Naive thymus-derived CD8-positive, alpha-beta T cell (primary cell): ENCODE results near the gene ALKAL2. TPM values are rescaled to one million over a fixed set of nuclear protein-coding genes. Genes with fewer than 3 reads are reported as not detected.

Experiments
- ATAC-seq, 2 donors: fragments of 150-1000 bp; cut with Tn5 transposase in 1 of 2; sonication (Bioruptor Pico), chemical (Tn5 transposase) in 1 of 2; 1 replicate in 1 of 2; 2 replicates in 1 of 2; pipeline ENCODE4 v1.10.0; 2021; ENCODE audit warnings: mild to moderate bottlenecking in 2 of 2, moderate library complexity in 2 of 2
- POLR2A ChIA-PET: fragments of 350-600 bp; sonication (Branson Sonifier 250); formaldehyde crosslinking; loops from one replicate; lab custom pipeline; 2021; ENCODE audit warnings: antibody characterized with exemption; lab: Charles Lee
- DNase-seq, 10 donors: peaks; one replicate each; pipeline versions ENCODE4 v3.0.0 to v3.0.0-alpha.2; 2020 to 2022
- H3K27ac Mint-ChIP-seq, 10 donors: one replicate each; pipeline ENCODE4 v1.8.0; 2020 to 2022; ENCODE audit warnings: mild to moderate bottlenecking in 10 of 10, mixed read lengths in 10 of 10, moderate library complexity in 4 of 10, inconsistent platforms in 1 of 10
- H3K27me3 Mint-ChIP-seq, 5 donors: one replicate each; pipeline ENCODE4 v1.8.0; 2021 to 2022; ENCODE audit warnings: mixed read lengths in 5 of 5
- H3K36me3 Mint-ChIP-seq, 3 donors: one replicate each; pipeline ENCODE4 v1.8.0; 2020 to 2022; ENCODE audit warnings: mixed read lengths in 3 of 3, mild to moderate bottlenecking in 2 of 3, inconsistent platforms in 1 of 3
- H3K4me1 Mint-ChIP-seq, 4 donors: one replicate each; pipeline ENCODE4 v1.8.0; 2021 to 2022; ENCODE audit warnings: mixed read lengths in 4 of 4
- H3K4me3 Mint-ChIP-seq, 10 donors: one replicate each; pipeline ENCODE4 v1.8.0; 2020 to 2022; ENCODE audit warnings: mild to moderate bottlenecking in 10 of 10, mixed read lengths in 10 of 10, moderate library complexity in 6 of 10, inconsistent platforms in 1 of 10
- H3K9me3 Mint-ChIP-seq, 9 donors: one replicate each; pipeline ENCODE4 v1.8.0; 2020 to 2022; ENCODE audit warnings: mixed read lengths in 9 of 9, mild to moderate bottlenecking in 3 of 9, inconsistent platforms in 1 of 9, moderate library complexity in 1 of 9
- polyA plus RNA-seq, 3 donors: library from polyadenylated mRNA; unstranded; fragments of 300-500 nt; fragmentation: Illumina TruSeq; gene quantifications; one replicate each; pipeline ENCODE4 v1.2.3, GENCODE V29; 2021
- total RNA-seq, 8 experiments: library from RNA in 2 of 8; stranded (reverse) in 2 of 8; gene quantifications; one replicate each; pipeline ENCODE4 v1.2.3 and lab custom pipeline; 2021 to 2026

ALKAL2 gene
- total and polyA plus RNA-seq, 5 experiments from 2014 or later, result 0.24 to 0.54 TPM; not detected in 3

DNA sequence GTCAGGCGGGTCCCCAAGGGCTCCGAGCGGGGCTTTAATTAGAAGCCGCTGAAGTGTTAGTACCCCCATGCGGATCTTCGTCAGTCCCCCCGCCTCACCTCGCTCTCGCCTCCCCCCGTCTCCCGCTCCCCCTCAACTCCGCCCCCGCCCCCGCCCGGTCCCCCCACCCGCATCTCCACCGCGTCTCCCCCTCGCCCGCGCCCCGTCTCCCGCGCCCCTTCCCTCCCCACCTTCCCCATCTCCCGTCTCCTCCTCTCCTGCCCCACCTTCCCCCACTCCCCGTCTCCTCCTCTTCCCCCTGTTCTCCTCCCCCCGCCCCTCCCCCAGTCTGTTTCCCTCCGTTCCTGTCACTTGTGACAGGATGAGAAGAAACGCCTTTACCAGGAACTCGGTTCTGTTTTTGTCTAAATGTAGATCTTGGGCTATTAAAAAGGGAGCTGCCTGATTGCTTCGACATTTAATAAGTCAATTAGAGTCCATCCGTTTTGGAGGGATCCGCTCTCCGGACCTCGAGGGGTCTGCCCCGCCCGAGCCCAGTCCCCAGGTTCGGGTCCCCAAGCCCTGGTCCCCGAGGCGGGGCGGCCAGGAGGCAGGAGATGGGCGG is 969 bp upstream of the ALKAL2 start:
- Mint-ChIP-seq H3K36me3 (no peaks in the 10 kb centered on the region), H3K27ac (no peak overlapping the region), H3K4me1 (peaks cover 0 to 16% (median 9%) of the 10 kb centered on the region in 4 donors), H3K27me3 (peaks cover 7 to 28% (median 9%) of the 10 kb centered on the region in 5 donors), H3K9me3 (no peaks in the 10 kb centered on the region), H3K4me3 (peak overlapping the region in 8 of 10 donors; percentile 39 to 80 (median 52))
- ATAC-seq (no peak), DNase-seq (no peak)
- POLR2A ChIA-PET, result interaction anchor here (1.5 kb wide), 1 partner anchor 113 kb away, joined by 3 read pairs; no protein-coding TSS in a partner anchor

- Mint-ChIP-seq H3K36me3 (peaks cover 0 to 5% (median 3%) of the 10 kb centered on the region in 3 donors), H3K4me1 (peaks cover 3 to 16% (median 9%) of the 10 kb centered on the region in 4 donors), H3K9me3 (no peaks in the 10 kb centered on the region), H3K27me3 (peaks cover 7 to 28% (median 9%) of the 10 kb centered on the region in 5 donors), H3K27ac (no peak overlapping the region), H3K4me3 (peak overlapping the region in 7 of 10 donors; percentile 41 to 72 (median 61))
- DNase-seq, result peak in 1 of 10 donors; percentile 18
- POLR2A ChIA-PET, result interaction anchor here (0.6 kb wide), 1 partner anchor 112 kb away, joined by 3 read pairs; no protein-coding TSS in a partner anchor
- peak; percentile 58 to 62 for ATAC-seq
Measured at GRCh38 chr2:287471-287885, 413 bp downstream of the ALKAL2 start.

- Mint-ChIP-seq H3K9me3 (no peaks in the 10 kb centered on the region), H3K36me3 (peaks cover 0 to 11% (median 3%) of the 10 kb centered on the region in 3 donors), H3K4me3 (peak overlapping the region; percentile 40 to 72 (median 58)), H3K4me1 (peaks cover 3 to 16% (median 9%) of the 10 kb centered on the region in 4 donors), H3K27ac (no peak overlapping the region), H3K27me3 (peaks cover 7 to 27% (median 9%) of the 10 kb centered on the region in 5 donors)
- ATAC-seq (no peak), DNase-seq (no peak)
- POLR2A ChIA-PET, result no interaction called here
Measured at GRCh38 chr2:286774-287392, 1.0 kb downstream of the ALKAL2 start.

- H3K4me3 Mint-ChIP-seq, result peak overlapping the region in 8 of 10 donors; percentile 7 to 68 (median 44)
- H3K27ac Mint-ChIP-seq, result peak overlapping the region in 1 of 10 donors; percentile 51
- no peak for DNase-seq
- peaks cover 7 to 24% (median 9%) of the 10 kb centered on the region in 5 donors for H3K27me3 Mint-ChIP-seq
- H3K4me1 Mint-ChIP-seq, result peaks cover 3 to 16% (median 9%) of the 10 kb centered on the region in 4 donors
- no peak for ATAC-seq
- H3K9me3 Mint-ChIP-seq, result no peaks in the 10 kb centered on the region
- POLR2A ChIA-PET, result interaction anchor here (0.6 kb wide), 1 partner anchor 794 kb away, joined by 3 read pairs; no protein-coding TSS in a partner anchor
- H3K36me3 Mint-ChIP-seq, result peaks cover 0 to 19% (median 3%) of the 10 kb centered on the region in 3 donors
Measured at GRCh38 chr2:286035-286434, 1.9 kb downstream of the ALKAL2 start.

- Mint-ChIP-seq H3K4me3 (peak overlapping the region in 7 of 10 donors; percentile 7 to 62 (median 43)), H3K4me1 (peaks cover 3 to 16% (median 9%) of the 10 kb centered on the region in 4 donors), H3K9me3 (no peaks in the 10 kb centered on the region), H3K36me3 (peaks cover 0 to 22% (median 3%) of the 10 kb centered on the region in 3 donors), H3K27me3 (peaks cover 7 to 20% (median 9%) of the 10 kb centered on the region in 5 donors), H3K27ac (no peak overlapping the region)
- POLR2A ChIA-PET, result interaction anchor here (0.6 to 1.1 kb wide), 2 partner anchors 19 to 794 kb away, joined by 3 read pairs; no protein-coding TSS in a partner anchor
- ATAC-seq, result no peak
- no peak for DNase-seq
Measured at GRCh38 chr2:285531-285930, 2.4 kb downstream of the ALKAL2 start.

DNA sequence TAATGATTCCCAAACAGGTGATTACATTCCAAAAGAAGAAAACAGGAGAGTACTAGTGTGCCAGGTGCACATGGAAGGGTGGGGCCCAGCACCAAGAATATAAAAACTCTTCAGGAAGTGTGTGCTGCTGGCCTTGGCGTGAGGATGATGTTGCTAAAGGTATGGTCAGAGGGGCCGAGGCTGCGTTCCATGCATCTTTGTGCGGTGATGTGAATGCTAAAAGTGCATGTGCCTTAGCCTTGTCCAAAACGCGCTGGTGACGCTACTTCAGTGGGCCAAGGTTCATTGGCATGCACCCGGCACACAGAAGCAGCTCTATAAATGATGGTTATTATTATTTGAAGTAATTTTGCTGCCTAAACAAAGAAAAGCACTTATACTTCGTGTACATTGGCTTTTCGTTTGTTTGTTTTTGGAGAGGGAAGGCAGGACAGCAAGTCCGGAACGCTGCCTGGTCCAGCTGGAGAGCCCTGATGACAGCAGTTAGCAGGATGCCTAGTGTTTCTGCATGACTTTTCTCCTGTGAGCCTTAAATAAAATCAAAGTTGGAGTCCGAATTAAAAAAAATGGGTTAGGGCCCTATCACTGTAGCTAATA is 2.9 kb downstream of the ALKAL2 start:
- Mint-ChIP-seq H3K27ac (no peak overlapping the region), H3K4me1 (peaks cover 3 to 14% (median 6%) of the 10 kb centered on the region in 4 donors), H3K4me3 (no peak overlapping the region), H3K27me3 (peaks cover 3 to 16% (median 9%) of the 10 kb centered on the region in 5 donors), H3K9me3 (no peaks in the 10 kb centered on the region), H3K36me3 (peaks cover 0 to 27% (median 4%) of the 10 kb centered on the region in 3 donors)
- DNase-seq, result no peak
- POLR2A ChIA-PET, result interaction anchor here (1.1 kb wide), 1 partner anchor 19 kb away, joined by 3 read pairs; no protein-coding TSS in a partner anchor
- ATAC-seq, result no peak

GRCh38 chr2:283996-284794 is 3.7 kb downstream of the ALKAL2 start:
- POLR2A ChIA-PET, result interaction anchor here (1.1 kb wide), 1 partner anchor 18 kb away, joined by 3 read pairs; no protein-coding TSS in a partner anchor
- Mint-ChIP-seq H3K36me3 (peaks cover 0 to 33% (median 6%) of the 10 kb centered on the region in 3 donors), H3K9me3 (no peaks in the 10 kb centered on the region), H3K4me1 (peaks cover 0 to 7% (median 3%) of the 10 kb centered on the region in 4 donors), H3K4me3 (no peak overlapping the region), H3K27ac (peak overlapping the region in 1 of 10 donors; percentile 73), H3K27me3 (peaks cover 3 to 15% (median 9%) of the 10 kb centered on the region in 5 donors)
- ATAC-seq (no peak), DNase-seq (no peak)

DNA sequence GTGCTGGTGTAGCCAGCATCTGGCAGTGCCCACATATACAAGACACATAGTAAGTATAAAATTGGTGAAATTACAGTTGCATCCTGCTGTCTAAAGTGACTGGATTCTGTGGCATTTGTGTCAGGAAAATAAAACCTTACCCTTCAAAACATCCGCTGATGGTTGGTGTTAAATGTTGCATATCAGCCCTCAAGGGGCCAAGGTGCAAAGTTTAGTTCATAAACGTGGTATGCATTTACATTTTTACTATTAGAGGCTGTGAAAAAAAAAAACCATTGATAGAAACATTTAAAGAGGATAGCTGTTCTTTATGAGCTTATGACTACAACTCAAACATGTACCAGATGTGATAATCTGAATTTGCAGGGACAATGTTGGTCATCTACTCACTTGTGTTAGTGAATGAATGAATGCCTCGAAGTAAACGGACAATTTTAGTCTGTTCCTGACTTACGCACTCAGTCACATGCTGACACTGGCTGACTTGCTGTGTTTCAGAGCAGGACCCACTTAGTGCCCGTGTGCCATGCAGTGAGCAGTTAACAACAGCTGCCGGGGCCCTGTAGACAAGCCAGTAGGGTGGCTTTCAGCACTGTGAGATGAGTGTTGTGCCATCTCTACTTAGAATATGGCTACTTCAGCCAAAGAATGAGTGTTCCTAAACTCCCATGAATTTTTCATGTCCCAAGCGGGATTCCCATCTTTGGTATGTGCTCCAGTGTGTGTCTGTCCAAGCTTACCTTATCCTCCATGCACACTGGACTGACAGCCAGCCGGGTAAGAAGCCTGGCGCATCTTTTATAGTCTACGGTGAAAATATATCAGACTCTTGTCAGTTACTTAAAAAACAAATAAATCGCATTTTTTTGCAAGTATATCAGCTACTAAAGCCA is 5.3 kb downstream of the ALKAL2 start:
- Mint-ChIP-seq H3K27me3 (peaks cover 3 to 15% (median 9%) of the 10 kb centered on the region in 5 donors), H3K4me3 (no peak overlapping the region), H3K36me3 (peaks cover 0 to 49% (median 8%) of the 10 kb centered on the region in 3 donors), H3K27ac (no peak overlapping the region), H3K4me1 (peaks cover 0 to 7% (median 3%) of the 10 kb centered on the region in 4 donors), H3K9me3 (no peaks in the 10 kb centered on the region)
- ATAC-seq (no peak), DNase-seq (no peak)
- POLR2A ChIA-PET, result no interaction called here

- ATAC-seq (no peak), DNase-seq (no peak)
- POLR2A ChIA-PET, result interaction anchor here (0.7 kb wide), 1 partner anchor 68 kb away, joined by 3 read pairs; no protein-coding TSS in a partner anchor
- Mint-ChIP-seq H3K4me1 (peaks cover 0 to 5% (median 2%) of the 10 kb centered on the region in 4 donors), H3K36me3 (peaks cover 0 to 61% (median 15%) of the 10 kb centered on the region in 3 donors), H3K27me3 (peaks cover 3 to 10% (median 6%) of the 10 kb centered on the region in 5 donors), H3K9me3 (no peaks in the 10 kb centered on the region), H3K4me3 (no peak overlapping the region), H3K27ac (peak overlapping the region in 1 of 10 donors; percentile 34)
Measured at GRCh38 chr2:281381-281780, 6.5 kb downstream of the ALKAL2 start.

GRCh38 chr2:280650-281110 is 7.2 kb downstream of the ALKAL2 start:
- peaks cover 0 to 6% (median 4%) of the 10 kb centered on the region in 4 donors for H3K4me1 Mint-ChIP-seq
- H3K9me3 Mint-ChIP-seq, result no peaks in the 10 kb centered on the region
- no peak overlapping the region for H3K27ac Mint-ChIP-seq
- H3K36me3 Mint-ChIP-seq, result peaks cover 0 to 67% (median 15%) of the 10 kb centered on the region in 3 donors
- no peak overlapping the region for H3K4me3 Mint-ChIP-seq
- no peak for DNase-seq
- peaks cover 0 to 4% (median 0%) of the 10 kb centered on the region in 5 donors for H3K27me3 Mint-ChIP-seq
- no peak for ATAC-seq
- POLR2A ChIA-PET, result interaction anchor here (0.6 kb wide), 1 partner anchor 10 kb away, joined by 3 read pairs; no protein-coding TSS in a partner anchor
